Ecto neural progenitor cell (in vitro differentiated cells): ENCODE results near the gene SPATA16.
"Not testable (repeated sequence)": the region's sequence is repeated elsewhere in the genome, so short reads cannot be mapped to it uniquely, and the experiment has no call there.

ENCODE experiments used
- DNase-seq: peaks from one replicate; pipeline ENCODE4 v3.0.0-alpha.2; 2018; ENCODE audit warnings: low spot score

SPATA16 gene

GRCh38 chr3:173058229-173058628, 82.8 kb downstream of the SPATA16 start:
- no peak for DNase-seq

DNA sequence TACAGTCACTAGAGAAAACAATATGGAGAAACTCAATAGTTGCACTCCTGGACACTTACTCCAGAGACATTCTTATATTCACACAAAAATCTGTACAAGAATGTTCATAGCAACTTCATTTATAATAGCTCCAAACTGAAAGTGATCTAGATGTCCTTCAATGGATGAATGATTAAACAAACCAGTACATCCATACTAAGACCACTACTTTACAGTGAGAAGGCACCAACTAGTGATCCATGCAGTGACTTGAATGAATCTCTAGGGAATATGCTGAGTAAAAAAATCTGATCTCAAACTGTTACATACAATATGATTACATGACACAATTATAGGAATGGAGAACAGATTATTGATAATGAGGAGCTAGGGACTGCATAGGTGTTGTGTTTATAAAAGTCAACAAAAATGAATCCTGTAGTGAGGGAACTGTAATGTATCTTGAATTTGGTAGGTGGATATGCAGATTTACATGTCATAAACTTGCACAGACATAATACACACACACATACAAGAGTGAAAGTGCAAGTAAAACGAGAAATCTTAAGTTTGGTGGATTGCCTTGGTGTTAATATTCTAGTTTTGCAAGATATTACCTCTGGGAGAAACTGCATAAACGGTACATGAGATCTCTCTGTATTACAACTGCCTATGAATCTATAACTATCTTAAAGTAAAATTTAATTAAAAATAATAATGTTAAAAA, 85.7 kb downstream of the SPATA16 start:
- DNase-seq = no peak

GRCh38 chr3:173049360-173049759, 91.7 kb downstream of the SPATA16 start:
- no peak for DNase-seq

GRCh38 chr3:173045770-173046382, 95.2 kb downstream of the SPATA16 start:
- no peak for DNase-seq

- no peak for DNase-seq
Observed at GRCh38 chr3:173044998-173045397, 96.0 kb downstream of the SPATA16 start.

DNA sequence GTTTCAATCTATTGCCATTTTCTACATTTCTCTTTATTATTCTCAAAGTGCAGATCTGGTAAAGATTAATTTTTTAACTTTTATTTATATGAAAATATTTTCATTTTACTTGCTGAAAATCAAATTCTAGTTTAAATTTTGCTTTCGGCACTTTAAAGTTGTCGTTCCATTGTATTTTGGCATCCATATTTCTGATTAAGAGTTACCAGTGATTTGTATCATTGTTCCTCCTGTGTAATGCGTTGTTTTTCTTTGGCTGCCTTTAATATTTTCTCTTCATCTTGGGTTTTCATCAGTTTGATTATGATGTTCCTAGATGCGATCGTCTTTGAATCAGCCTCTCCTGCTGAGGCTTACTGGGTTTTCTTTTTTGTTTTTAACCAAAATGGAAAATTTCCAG, 97.3 kb downstream of the SPATA16 start:
- DNase-seq = no peak

GRCh38 chr3:173038484-173038871, 102.6 kb downstream of the SPATA16 start:
- no peak for DNase-seq

DNA sequence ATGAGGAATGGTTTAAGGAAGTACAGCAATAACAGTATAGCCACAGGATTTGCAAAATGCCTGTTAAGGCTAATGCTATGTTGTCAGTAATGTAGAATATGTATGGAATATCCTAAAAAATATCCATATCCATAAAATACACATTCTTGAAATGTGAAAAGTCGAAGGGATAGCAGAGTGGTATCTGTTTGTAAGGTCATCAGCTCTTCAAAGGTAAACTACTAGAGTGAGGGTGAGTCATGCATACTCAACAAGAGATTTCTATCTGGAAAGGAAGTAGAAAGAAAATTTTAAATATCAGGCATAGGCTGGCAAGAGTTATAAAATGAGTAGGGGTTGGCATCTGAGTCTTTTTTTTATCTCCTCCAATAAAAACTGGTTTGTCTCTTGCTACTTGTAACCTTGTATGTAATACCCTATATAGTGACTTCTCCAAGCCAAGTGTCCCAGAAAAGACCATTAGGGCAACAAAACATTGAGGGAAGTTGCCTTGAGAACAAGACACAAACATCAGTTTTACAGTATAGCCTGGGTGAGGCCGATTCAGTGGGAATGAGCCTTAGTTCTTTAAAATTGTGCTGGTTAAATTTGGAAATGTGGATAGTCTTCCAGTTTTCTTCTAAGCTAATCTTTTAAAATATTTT, 103.1 kb downstream of the SPATA16 start:
- DNase-seq = no peak

- no peak for DNase-seq
Observed at GRCh38 chr3:173030273-173030672, 110.8 kb downstream of the SPATA16 start.

GRCh38 chr3:173028351-173028750, 112.7 kb downstream of the SPATA16 start:
- no peak for DNase-seq

DNA sequence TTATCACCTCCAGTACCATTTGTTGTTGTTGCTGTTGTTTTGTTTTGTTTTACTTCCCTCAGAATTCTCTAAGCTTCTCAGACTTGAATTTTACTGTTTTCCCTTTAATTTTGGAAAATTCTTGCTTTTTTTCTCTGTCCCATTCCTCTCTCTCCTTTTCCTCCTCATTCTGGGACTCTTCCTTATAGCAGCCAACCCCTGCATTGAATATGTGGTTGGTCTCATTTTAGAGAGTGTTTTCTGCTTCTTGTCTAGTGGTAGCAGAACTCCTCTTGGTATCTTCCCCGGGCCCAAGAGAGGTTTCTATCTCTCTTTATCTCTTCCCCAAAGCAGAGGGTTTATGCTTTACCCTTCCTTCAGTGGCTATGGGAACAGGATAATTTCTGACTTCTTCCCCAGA, 113.6 kb downstream of the SPATA16 start:
- no peak for DNase-seq

DNA sequence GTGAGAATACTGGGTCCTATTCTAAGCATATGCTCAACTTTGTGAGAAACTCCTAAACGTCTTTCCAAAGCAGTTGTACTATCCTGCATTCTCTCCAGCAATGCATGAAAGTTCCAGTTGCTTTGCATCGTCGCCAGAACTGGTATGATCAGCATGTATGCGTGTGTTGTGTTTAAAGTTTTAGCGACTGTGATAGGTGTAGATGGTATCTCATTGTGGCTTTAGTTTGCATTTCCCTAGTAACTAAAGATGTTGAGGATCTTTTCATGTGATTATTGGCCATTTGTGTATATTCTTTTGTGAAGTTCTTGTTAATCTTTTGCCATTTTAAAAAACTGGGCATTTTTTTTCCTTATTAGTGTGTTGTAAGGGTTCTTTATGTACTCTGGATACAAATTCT, 115.1 kb downstream of the SPATA16 start:
- DNase-seq = no peak

- DNase-seq = no peak
Observed at GRCh38 chr3:173021547-173022185, 119.4 kb downstream of the SPATA16 start.

DNA sequence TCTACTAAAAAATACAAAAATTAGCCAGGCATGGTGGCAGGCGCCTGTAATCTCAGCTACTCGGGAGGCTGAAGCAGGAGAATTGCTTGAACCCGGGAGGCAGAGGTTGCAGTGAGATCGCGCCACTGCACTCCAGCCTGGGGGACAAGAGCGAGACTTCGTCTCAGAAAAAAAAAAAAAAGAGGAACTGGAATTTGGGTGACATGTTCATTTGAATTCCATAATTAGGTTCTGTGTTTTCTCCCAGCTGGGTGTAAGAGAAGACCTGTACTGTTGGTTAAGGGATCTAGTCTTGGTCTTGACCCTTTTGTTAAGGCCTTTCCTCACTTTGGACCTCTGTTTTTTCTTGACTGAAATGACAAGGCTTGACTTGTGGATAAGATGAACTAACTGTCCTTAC, 120.9 kb downstream of the SPATA16 start:
- DNase-seq = not testable (repeated sequence)

DNA sequence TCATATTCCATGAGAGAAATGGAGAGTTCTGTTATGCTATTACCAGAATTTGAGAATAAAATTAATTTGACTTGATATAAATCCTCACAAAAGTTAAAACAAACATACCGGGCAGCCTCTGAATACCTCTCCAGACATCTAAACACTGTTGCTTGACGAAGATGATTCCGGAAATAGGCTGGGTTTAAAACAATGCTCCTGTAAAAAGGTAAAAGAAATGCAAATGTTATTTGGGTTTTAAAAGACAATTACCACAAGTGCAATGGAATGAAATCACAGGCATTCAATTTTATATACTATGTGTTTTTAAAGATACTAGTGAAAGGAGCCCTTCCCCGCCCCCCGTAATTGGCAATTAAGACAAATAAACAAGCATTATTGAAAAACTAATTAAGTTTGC, 121.7 kb downstream of the SPATA16 start:
- DNase-seq = no peak

DNA sequence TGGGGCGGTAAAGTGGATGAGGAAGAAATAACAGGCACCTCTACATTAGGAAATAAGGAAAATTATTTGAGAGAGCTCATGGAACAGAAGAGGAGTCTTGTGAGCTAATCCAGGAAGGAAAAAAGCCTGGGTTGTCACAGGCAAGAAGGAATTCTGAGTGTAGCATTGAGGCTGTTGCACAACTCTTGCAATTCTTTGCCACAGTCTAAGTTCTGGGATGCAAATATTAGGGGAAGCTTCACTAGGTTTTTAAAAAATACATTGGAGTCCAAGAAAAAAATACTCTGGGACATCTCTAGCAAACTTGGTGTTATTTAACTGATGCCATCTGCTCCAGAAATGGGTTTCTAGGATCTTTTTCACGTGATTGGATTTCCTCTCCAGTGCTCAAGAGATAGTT, 122.3 kb downstream of the SPATA16 start:
- DNase-seq = no peak

DNA sequence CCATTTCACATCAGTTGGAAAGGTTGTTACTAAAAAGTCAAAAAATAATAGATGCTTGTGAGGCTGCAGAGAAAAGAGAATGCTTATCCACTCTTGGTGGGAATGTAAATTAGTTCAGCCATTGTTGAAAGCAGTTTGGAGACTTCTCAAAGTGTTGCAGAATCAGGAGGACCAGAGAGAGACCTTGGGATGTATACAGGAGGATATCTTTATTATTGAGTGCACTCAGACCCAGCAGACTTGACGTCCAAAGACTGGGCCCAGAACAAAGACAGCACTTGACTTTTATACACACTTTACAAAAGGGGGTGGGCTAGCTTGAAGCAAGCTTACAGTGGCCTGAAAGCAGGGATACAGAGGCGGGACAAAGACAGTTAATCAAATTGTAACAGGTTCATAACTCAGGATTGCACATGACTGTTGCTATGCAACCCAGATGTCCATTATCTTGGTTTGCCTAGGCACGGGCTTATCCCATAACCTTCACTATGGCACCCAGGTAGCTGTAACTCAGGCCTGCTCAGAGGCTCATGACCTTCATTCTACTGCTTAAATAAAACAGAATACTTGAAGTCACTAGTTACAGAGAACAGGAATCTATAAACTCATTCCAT, 127.7 kb downstream of the SPATA16 start:
- no peak for DNase-seq

- DNase-seq = no peak
Observed at GRCh38 chr3:173009410-173009809, 131.6 kb downstream of the SPATA16 start.

DNA sequence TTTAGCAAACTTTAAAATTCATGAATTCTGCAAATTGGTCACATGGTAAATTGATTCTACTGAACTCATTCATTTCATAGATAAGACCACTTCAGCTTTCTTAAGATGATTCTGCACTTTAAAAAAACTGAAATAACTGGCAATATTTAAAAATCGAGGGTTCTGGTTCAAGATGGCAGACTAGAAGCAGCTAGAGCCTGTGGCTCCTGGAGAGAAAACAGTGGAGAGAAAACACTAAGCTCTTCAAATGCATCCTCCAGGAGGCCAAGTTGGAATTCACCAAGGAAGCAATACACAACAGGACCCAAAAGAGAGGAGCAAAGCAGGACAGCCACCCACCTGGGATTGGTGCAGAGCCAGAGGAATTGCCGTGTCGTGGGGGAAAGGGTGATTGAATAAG, 132.1 kb downstream of the SPATA16 start:
- DNase-seq = no peak

- no peak for DNase-seq
Observed at GRCh38 chr3:173007079-173007723, 133.8 kb downstream of the SPATA16 start.

DNA sequence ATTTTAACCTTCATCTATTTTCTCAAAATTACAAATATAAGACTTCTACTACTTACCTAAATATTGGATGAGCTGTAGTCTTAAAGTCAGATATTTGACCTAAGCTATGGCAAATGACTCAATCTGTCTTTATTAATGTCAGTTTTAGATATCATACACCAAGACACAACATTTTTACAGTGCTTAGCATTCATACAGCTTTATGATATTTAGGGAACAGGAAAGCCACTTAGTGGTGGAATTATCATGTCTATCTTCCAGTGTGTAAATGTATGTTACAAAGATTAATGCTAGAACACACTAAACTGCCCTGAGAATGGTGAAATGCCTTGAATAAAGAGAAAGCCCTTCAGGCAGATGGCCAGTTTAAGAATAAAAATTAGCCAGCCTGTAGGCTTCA, 135.0 kb downstream of the SPATA16 start:
- DNase-seq = no peak

GRCh38 chr3:173004681-173005080, 136.4 kb downstream of the SPATA16 start:
- no peak for DNase-seq
